ENCODE measurements around the gene PMPCB. TPM values are rescaled to one million over a fixed set of nuclear protein-coding genes. Genes with fewer than 3 reads are reported as not detected.
"Not testable (repeated sequence)": the region's sequence is repeated elsewhere in the genome, so short reads cannot be mapped to it uniquely, and the experiment has no call there.

The PMPCB gene
- 28.8 and 39.3 TPM in 2 replicates for total RNA-seq

GRCh38 chr7:103296901-103297836, at the start of gene PMPCB:
Gene PMPCB, plus strand, starts transcription at chr7:103297435. Its CDS starts 25 bp downstream, at chr7:103297460.
- peak; percentile 55 for DNase-seq (ENCODE audit: extremely low read depth, low read depth, low spot score)

GRCh38 chr7:103253699-103254506, 43.3 kb upstream of the PMPCB start:
- DNase-seq (ENCODE audit: extremely low read depth, low read depth, low spot score), result not testable (repeated sequence)

DNA sequence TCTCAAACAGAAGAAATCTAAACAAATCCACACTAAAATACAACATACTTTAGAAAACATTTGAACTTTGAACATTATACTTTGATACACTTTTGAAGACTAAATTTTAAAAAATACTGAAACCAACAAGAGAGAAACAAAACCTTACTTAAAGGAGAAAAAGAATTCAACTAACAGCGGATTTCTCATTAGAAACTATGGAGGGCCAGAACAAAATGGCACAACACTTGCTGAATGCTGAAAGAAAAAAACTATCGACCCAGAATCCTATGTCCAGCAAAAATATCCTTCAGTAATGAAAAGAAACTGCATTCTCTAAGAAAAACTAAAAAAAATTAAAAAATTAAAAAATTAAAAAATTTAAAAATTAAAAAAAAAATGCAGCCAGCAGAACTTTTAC, 33.2 kb upstream of the PMPCB start:
- DNase-seq (ENCODE audit: extremely low read depth, low read depth, low spot score), result not testable (repeated sequence)

GRCh38 chr7:103266229-103266628, 31.0 kb upstream of the PMPCB start:
- DNase-seq (ENCODE audit: extremely low read depth, low read depth, low spot score), result not testable (repeated sequence)

DNA sequence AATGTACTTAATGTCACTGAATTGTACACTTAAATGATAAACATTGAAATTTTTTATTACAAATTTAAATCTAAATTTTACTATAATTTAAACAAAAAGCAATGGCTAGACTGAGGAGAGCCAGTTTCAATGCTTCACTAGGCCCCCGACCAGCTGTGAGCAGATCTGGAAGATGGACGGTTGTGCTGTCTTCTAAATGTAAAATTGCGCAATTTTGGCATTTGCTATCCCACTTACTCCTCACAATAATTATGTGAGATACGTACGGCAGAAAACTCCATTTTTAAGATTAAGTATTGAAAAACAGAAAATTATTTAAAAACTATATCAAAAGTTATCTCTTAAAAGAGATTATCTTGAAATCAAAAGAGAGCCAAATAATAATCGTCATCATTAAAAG, 23.9 kb upstream of the PMPCB start:
- not testable (repeated sequence) for DNase-seq (ENCODE audit: extremely low read depth, low read depth, low spot score)

DNA sequence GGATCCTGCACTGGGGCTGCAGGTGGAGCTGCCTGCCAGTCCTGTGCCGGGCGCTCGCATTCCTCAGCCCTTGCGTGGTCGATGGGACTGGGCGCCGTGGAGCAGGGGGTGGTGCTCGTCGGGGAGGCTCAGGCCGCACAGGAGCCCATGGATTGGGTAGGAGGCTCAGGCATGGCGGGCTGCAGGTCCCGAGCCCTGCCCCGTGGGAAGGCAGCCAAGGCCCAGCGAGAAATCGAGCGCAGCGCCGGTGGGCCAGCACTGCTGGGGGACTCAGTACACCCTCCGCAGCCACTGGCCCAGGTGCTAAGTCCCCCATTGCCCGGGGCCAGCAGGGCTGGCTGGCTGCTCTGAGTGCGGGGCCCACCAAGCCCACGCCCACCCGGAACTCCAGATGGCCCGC, 22.4 kb upstream of the PMPCB start:
- not testable (repeated sequence) for DNase-seq (ENCODE audit: extremely low read depth, low read depth, low spot score)

DNA sequence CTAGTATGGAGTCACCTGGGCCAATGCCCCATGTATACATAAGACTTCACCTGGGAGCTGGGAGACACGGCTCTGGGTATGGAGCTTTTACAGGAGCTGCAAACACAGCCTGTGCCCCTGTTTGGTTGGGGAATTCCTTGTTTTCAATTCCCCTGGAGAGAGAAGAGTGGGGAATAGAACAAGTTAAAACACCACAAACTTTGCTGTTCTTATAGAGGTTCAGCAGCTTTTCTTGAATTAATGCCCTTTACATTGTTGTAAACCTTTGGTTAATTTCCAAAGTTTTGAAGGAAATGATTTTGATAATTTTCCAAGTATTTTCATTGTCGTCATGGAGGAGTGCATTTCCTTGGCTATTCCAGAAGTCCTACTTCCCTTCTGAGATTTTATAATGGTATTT, 19.0 kb upstream of the PMPCB start:
- DNase-seq (ENCODE audit: extremely low read depth, low read depth, low spot score), result not testable (repeated sequence)

- DNase-seq (ENCODE audit: extremely low read depth, low read depth, low spot score), result not testable (repeated sequence)
Measured at GRCh38 chr7:103279636-103279962, 17.6 kb upstream of the PMPCB start.

DNA sequence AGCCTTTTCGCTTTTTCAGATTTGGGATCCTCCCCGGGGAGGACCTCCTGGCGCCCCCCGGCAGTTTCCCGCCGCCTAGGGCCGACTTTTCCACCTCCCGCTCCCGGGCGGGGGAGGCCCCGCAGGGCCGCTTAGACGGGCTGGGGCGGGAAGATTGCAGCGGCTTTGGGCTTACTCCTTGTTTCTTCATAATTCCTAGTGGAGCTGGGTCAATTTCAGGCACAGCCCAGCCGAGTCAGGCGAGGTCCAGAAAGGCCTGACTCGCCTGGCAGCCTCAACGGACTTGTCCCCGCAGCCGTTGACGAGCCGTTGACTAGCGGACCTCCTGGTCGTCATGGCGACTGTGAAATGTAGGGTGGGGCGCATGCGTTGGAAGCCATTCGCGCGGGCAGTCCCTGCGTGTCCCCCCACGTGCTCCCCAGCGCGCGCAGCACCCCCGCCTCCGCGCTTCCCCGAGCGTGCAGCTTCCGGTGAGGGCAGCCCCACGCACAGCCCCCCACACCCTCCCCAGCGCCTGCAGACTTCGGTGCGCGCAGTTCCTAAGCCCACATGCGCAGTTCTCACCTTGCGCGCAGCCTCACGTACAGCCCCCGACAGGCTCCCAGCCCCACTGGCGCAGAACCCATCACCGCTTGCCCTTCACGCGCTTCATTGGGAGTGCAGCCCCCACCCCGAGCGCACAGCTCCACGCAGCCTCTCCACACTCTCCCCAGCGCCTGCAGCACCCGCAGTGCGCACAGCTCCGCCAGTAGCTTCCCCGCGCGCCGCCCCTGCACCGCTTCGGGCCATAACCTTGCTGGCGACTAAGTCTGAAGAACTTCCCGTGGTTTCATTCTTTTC, 17.1 kb upstream of the PMPCB start:
- not testable (repeated sequence) for DNase-seq (ENCODE audit: extremely low read depth, low read depth, low spot score)

GRCh38 chr7:103280803-103281155, 16.5 kb upstream of the PMPCB start:
- DNase-seq (ENCODE audit: extremely low read depth, low read depth, low spot score), result not testable (repeated sequence)

DNA sequence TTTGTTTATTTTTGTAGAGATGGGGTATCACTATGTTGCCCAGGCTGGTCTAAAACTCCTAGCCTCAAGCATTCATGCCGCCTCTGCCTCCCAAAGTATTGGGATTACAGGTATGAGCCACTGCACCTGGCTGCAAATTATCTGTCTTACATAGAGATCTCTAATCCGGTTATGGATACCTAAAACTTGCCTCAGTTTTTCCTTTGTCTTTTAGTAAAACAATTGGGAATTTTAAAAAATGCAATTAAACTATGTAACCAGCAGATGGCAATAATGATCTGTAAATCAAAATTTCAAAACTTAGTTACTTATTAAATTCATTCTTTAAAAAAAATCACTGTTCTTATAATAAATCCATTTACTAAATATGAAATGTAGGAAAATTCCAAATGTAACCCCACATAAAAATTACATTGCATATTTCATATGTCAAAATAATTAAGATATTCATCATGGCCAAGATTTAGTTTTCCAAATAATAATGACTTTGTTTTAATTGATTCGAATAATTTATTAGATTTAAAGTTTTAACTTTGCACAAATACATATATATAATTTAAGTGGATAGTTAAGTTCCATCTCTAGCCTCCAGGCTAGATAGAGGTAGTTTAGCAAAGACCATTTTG, 14.3 kb upstream of the PMPCB start:
- not testable (repeated sequence) for DNase-seq (ENCODE audit: extremely low read depth, low read depth, low spot score)

GRCh38 chr7:103292122-103292521, 5.1 kb upstream of the PMPCB start:
- no peak for DNase-seq (ENCODE audit: extremely low read depth, low read depth, low spot score)

DNA sequence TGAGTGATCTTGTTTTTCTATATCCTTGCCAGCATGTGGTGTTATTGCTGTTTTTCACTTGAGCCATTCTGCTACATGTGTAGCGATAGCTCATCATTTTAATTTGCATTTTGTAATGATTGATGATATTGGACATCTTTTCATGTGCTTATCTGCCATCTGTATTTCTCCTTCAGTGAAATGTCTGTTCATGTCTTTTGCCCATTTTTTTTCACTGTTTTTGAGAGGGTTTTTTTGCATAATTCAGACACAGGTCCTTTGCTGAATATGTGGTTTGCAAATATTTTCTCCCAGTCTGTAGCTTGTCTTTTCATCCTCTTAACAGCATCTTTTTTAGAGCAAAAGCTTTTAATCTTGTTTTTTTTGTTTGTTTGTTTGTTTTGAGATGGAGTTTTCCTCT, 3.7 kb upstream of the PMPCB start:
- no peak for DNase-seq (ENCODE audit: extremely low read depth, low read depth, low spot score)

- DNase-seq (ENCODE audit: extremely low read depth, low read depth, low spot score), result no peak
Measured at GRCh38 chr7:103297837-103298179, 573 bp downstream of the PMPCB start.

DNA sequence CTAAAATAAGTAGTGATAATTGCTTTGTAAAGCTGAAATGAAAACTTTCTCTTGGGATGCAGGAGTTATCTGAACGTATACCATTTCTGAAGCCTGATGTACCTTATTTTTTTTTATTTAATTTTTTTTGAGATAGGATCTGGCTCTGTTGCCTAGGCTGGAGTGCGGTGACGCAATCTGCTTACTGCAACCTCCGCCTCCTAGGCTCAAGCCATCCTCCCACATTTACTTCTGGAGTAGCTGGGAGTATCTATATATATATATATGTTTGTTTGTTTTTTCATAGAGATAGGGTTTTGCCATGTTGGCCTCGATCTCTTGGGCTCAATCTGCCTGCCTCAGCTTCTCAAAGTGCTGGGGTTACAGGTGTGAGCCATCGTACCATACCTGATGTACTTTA, 2.4 kb downstream of the PMPCB start:
- no peak for DNase-seq (ENCODE audit: extremely low read depth, low read depth, low spot score)

DNA sequence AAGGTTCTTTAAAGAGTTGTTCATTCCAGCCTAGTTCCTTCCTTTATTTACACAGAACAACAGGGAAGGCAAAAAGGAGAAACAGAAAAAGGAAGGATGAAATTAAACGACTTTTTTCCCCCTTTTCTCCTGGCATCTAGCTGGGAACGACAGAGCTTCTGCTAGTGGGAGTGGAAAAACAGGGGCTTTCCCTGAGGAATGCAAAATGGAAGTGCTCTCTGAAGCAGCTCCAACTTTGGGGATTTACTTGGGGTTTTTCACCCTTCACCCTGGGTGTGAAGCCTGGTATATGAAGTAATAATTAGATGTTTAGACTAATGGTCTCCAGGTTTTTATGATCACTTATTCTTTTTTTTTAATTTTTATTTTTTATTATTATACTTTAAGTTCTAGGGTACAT, 4.2 kb downstream of the PMPCB start:
- DNase-seq (ENCODE audit: extremely low read depth, low read depth, low spot score), result no peak

DNA sequence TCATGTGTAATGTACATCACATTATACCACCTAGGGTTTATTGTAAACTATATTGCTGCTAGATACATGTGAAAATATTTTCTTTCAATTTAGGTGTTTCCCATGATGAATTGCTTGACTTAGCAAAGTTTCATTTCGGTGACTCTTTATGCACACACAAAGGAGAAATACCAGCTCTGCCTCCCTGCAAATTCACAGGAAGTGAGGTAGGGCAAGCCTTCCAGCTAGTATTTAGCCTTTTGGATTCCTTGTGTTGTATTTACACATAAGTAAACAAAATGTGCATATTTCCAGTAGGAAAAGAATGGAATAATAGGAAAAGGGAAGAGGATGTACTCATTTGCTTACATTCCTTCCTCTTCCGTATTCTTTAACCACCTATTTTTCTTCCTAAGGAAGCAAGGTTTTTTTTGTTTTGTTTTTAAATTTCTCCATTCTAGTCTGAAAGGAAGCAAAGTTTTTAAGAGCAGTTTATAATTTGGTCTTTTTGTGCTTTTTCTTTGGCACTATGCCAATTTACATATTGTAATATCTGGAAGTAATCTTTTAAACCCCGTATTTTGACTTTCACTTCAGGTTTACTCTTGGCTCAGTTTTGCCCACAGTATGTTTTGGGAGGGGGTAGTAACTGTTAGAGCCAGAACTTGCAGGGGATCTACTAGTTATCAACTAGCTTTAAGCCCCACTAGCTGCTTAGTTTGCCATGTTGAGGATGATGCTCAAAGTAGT, 10.4 kb downstream of the PMPCB start:
- no peak for DNase-seq (ENCODE audit: extremely low read depth, low read depth, low spot score)

DNA sequence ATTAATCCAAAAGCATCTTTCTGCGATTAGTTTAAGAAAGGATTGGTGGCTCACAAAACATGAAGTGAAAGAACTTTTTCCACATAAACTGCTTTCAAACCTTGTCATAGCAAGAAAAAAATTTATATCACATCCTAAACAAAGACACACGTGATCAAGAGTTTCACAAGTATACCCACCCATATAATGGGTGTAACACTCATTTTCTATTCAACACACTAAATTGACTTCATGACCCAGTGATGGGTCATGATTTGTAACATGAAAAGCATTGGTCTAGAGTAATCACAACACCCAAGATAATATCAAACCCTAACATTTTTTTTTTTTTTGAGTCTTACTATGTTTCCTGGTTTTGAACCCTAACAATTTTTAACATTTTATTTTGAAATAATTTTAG, 17.6 kb downstream of the PMPCB start:
- DNase-seq (ENCODE audit: extremely low read depth, low read depth, low spot score), result no peak

DNA sequence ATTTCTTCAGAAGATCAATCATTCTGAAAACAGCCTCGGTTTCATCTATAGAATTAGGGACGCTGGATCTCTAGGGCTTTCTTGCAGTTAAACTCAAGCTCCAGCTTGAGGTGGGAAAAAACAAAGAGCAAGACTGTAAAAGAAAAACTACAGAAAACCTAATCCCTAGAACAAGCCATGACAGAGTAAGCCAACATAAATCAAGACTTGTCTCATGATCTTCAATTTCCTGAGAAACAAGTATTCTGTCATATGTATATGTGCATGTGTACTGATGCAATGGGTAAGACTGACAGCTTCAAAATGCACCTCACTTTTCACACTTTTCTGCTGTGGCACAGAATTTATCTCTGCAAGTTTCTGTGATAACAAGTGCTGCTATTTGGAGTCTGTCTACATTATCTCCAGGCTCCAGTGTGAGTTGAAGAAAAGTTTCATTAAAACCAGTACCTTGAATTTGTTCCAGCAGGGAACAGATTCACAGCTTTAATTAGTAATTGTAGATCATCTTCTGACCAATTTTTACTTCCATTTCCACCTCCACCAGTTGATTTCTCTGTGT, 19.2 kb downstream of the PMPCB start:
- no peak for DNase-seq (ENCODE audit: extremely low read depth, low read depth, low spot score)

DNA sequence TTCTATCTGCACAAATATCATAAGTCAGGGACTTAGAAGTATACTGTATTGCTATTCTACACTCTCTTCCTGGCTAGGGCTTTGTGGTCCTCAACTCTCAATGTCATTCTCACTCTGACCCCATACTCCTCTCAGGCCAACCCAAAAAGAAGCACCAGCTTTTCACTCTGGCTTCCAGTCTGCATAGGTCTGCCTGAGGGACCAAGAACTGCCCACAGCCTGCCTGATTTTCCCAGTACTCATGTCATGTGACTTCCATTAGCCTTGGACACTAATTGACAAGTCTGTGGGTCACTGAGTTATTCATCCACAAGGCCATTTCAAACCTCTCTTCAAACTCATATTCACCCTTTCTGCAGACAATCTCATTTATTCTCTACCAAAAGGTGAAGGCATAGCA, 19.8 kb downstream of the PMPCB start:
- no peak for DNase-seq (ENCODE audit: extremely low read depth, low read depth, low spot score)
